A549 treated with GW870086 at 1 μM for 4 hours (cell line): ENCODE data around the gene MAU2. TPM values are rescaled to one million over a fixed set of nuclear protein-coding genes. Genes with fewer than 3 reads are reported as not detected.

ENCODE experiments used
- total RNA-seq: library from RNA; stranded (reverse); fragments of 200-300 nt; extraction: Qiagen RNA extraction; gene quantifications from 5 replicates; pipeline ENCODE4 v1.2.3, GENCODE V29; 2022; ENCODE audit warnings: low read depth

Gene MAU2, protein sequence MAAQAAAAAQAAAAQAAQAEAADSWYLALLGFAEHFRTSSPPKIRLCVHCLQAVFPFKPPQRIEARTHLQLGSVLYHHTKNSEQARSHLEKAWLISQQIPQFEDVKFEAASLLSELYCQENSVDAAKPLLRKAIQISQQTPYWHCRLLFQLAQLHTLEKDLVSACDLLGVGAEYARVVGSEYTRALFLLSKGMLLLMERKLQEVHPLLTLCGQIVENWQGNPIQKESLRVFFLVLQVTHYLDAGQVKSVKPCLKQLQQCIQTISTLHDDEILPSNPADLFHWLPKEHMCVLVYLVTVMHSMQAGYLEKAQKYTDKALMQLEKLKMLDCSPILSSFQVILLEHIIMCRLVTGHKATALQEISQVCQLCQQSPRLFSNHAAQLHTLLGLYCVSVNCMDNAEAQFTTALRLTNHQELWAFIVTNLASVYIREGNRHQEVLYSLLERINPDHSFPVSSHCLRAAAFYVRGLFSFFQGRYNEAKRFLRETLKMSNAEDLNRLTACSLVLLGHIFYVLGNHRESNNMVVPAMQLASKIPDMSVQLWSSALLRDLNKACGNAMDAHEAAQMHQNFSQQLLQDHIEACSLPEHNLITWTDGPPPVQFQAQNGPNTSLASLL
- 10.2 to 14.8 TPM (median 12.8 TPM) in 5 replicates for total RNA-seq

DNA sequence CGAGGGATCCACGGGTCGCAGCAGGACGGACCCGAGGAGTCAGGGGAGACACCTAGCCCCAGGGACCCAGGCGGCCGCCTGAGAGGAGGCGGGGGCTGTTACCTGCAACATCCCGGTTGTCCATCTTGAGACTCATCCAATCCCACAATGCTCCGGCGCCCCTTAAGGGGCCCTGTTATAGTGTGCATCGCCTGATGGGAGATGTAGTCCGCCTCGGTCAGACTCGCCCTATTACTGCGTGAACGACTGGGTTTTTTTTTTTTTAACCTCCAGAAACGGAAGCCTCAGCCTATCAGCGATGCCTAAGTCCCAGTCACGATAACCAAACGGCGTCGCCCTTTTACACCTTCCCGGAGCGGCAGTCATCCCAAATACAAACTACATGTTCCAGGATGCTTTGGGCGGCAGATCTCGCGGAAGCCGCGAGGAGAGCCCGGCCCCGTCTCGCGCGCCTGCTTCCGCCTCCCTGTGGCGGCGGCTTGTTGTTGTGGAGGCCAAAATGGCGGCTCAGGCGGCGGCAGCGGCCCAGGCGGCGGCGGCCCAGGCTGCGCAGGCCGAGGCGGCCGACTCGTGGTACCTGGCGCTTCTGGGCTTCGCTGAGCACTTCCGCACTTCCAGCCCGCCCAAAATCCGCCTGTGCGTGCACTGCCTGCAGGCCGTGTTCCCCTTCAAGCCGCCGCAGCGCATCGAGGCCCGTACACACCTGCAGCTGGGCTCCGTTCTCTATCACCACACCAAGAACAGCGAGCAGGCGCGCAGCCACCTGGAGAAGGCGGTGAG lies at the start of gene MAU2, which contains the start of gene SUGP1:
MAU2 (plus strand) TSS at position 469 of the 780 bp plus-strand sequence; CDS start at position 500, 31 bp downstream.
SUGP1 (minus strand) TSS at position 149 of the 780 bp plus-strand sequence; CDS start at position 136, 13 bp downstream.

DNA sequence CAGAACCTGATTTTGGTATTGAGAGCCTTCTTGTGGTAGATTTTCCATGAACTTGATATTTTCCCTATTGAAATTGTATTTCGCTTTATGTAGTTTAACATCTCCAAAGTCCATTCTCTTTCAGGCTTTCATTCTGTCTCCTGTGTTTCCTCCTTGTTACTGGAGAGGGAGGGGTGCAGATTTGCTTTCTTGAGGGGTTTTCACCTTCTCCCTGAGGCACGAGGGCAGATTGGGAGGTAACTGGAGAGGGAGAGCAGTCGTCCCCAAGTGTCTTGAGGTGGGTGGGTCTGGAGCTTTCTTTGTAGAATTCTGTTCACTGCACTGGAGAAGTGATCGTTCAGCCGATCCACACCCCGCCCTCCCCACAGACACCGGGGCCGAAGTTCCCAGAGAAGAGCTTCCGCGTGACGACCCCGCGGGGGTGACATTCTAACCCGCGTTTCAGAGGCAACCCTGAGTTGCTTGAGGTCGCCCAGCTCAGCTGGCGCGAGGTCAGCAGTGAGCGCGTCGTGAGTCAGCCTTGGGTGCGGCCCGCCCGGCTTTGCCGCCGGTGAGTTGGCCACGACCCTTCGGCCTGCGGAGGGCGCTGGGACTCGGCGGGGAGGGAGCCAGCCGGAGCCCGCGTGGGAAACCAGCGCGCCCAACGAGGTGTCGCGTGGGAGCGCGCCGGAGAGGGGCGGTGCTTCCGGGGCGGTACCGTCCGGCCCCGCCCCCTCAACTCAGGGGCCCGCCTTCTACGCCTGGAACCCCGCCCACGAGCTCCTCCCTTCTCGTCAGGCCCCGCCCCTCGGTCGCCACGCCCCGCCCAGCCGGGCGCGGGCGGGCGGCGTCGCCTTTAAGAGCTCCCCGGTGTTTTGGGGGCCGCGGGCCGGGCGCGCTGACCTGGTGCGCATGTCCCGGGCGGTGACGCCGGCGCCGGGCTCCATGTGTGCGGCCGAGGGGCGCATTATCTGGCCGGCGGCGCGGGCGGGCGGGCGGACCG lies 84.5 kb downstream of the MAU2 start, which contains the start of gene GATAD2A:
GATAD2A (plus strand) TSS at position 797 of the 982 bp plus-strand sequence. CDS start 59,671 bp downstream, outside the sequence.

Other genes starting within 250 kb of the MAU2 start
- 19.9 to 27.6 TPM (median 24.3 TPM) in 5 replicates for gene TMEM161A, start 182.4 kb upstream of the MAU2 start, total RNA-seq
- 0.30 to 0.94 TPM (median 0.49 TPM) in 5 replicates for gene MEF2B, start 150.6 kb upstream of the MAU2 start, total RNA-seq
- 9.1 to 14.1 TPM (median 12.1 TPM) in 5 replicates for gene BORCS8, start 128.7 kb upstream of the MAU2 start, total RNA-seq
- gene RFXANK, start 128.6 kb upstream of the MAU2 start, total RNA-seq, result 35.0 to 55.0 TPM (median 48.3 TPM) in 5 replicates
- 25.9 to 31.7 TPM (median 29.6 TPM) in 5 replicates for gene NR2C2AP, start 117.4 kb upstream of the MAU2 start, total RNA-seq
- gene NCAN, start 108.9 kb upstream of the MAU2 start, total RNA-seq, result 0.03 to 0.17 TPM (median 0.07 TPM) in 3 of 5 replicates, not detected in the others
- 0.24 to 1.1 TPM (median 0.57 TPM) in 5 replicates for gene TM6SF2, start 47.5 kb upstream of the MAU2 start, total RNA-seq
- 21.5 to 25.6 TPM (median 23.6 TPM) in 5 replicates for gene SUGP1, start 320 bp upstream of the MAU2 start, total RNA-seq
- gene GATAD2A, start 84.8 kb downstream of the MAU2 start, total RNA-seq, result 39.2 to 50.1 TPM (median 46.6 TPM) in 5 replicates
- 0.86 to 1.8 TPM (median 1.7 TPM) in 5 replicates for gene TSSK6, start 194.7 kb downstream of the MAU2 start, total RNA-seq
- 145 to 183 TPM (median 161 TPM) in 5 replicates for gene NDUFA13, start 195.4 kb downstream of the MAU2 start, total RNA-seq
- gene YJEFN3, start 208.1 kb downstream of the MAU2 start, total RNA-seq, result 2.2 to 3.8 TPM (median 3.1 TPM) in 5 replicates
- gene CILP2, start 217.4 kb downstream of the MAU2 start, total RNA-seq, result 0.08 to 0.31 TPM (median 0.20 TPM) in 5 replicates